Stimulated activated naive CD4-positive, alpha-beta T cell (primary cell): Measurements from ENCODE around the gene ESYT2.
"Not testable (repeated sequence)": the region's sequence is repeated elsewhere in the genome, so short reads cannot be mapped to it uniquely, and the experiment has no call there.

Experiments used
- DNase-seq, 6 experiments: peaks; one replicate each; lab custom pipeline; 2025; lab: John Stamatoyannopoulos, UW

ESYT2 gene

GRCh38 chr7:158724658-158725505, 104.4 kb downstream of the ESYT2 start:
- no peak for DNase-seq

DNA sequence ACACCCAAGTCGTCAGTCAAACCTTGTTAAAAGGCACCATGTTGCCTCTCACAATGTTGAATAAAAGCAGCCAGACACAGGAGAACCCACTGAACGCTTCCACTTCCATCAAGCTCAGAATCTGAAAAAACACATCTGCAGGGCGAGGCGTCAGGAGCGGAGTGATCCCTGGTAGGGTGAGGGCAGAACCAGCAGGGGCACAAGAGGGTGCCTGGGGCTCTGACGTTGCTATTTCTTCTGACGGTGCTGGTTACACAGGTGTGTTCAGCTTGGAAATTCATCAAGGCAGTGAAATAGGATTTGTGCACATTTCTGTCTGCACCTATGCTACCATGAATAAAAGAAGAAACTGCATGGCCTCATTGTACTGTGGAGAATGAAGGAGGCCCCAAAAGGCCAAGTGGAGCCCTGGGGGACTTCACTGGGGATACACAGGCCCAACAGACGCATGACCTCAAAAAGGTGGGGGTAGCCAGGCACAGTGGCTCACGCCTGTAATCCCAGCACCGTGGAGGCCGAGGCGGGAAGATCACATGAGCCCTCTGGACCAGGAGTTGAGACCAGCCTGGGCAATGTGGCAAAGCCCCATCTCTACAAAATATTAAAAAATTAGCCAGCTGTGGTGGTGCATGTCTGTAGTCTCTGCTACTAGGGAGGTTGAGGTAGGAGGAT, 105.5 kb downstream of the ESYT2 start:
- DNase-seq, result no peak

- no peak for DNase-seq
Observed at GRCh38 chr7:158723266-158723665, 106.0 kb downstream of the ESYT2 start.

DNA sequence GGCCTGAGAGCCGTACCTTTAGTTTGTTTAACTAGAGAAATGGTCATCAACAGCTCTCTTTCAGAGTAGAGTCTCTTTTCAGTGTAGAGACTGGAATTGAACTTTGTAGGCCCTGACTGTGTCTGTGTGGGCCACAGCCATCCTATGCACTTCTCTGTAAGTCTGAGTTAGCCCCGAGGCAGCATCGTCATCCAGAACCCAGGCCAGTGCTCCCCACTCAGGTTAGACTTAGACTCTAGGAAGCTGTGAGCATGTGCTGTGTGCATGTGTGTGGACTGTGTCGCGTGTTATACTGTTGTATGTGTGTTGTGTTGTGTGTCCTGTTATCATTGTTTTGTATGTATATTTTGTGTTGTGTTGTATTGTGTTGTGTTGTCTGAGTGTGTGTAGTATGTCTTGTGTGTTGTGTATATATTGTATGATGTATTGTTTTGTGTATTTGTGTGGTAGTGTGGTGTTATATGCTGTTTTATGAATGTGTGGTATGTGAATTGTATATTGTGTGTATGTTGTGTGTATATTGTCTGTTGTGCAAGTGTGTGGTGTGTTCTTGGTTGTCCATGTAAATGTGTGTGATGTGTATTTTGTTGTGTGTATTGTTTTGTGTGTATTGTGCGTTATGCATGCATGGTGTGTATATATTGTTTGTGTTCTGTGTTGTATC, 106.6 kb downstream of the ESYT2 start:
- DNase-seq, result no peak

DNA sequence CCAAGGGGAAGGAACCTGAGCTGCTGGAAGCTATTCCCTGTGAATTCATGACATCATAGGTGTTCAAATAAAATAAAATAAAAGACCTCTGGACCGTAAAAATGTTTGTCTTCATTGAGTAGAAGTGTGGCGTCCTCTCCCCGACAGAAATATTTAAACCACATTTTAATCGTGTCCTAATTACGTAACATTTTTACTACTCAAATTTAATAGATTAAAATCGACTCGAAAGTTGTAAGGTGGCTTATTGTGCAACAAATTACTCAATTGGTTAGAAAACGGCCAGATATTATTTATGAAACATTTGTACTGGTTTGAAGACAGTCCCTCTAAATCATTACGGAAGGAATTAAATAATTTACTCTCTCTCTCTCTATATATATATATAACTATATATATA, 109.2 kb downstream of the ESYT2 start:
- DNase-seq, result no peak

GRCh38 chr7:158716802-158717201, 112.5 kb downstream of the ESYT2 start:
- DNase-seq, result no peak

GRCh38 chr7:158710651-158711102, 118.6 kb downstream of the ESYT2 start:
- DNase-seq, result no peak

- DNase-seq, result no peak
Observed at GRCh38 chr7:158707610-158708009, 121.7 kb downstream of the ESYT2 start.

GRCh38 chr7:158706710-158707590, 122.4 kb downstream of the ESYT2 start:
- DNase-seq, result no peak

DNA sequence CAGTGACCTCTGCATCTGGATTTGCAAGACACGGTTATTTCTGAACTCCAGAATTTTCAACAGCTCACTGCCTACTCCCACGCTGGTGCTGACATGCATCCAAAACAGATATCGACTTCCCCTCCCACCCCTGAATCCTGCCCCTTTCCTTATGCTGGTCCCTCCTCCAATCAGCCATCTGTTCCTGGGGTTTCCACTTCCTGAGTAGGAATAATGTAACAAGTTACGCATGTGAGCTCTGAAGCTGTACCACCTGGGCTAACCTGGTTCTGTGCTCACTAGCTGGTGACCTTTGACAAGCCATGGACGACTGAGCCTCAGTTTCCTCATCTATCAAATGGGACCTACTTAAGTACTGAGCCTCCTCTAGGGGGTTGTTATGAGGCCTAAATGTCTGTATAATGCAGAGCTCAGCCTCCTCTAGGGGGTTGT, 123.0 kb downstream of the ESYT2 start:
- no peak for DNase-seq

DNA sequence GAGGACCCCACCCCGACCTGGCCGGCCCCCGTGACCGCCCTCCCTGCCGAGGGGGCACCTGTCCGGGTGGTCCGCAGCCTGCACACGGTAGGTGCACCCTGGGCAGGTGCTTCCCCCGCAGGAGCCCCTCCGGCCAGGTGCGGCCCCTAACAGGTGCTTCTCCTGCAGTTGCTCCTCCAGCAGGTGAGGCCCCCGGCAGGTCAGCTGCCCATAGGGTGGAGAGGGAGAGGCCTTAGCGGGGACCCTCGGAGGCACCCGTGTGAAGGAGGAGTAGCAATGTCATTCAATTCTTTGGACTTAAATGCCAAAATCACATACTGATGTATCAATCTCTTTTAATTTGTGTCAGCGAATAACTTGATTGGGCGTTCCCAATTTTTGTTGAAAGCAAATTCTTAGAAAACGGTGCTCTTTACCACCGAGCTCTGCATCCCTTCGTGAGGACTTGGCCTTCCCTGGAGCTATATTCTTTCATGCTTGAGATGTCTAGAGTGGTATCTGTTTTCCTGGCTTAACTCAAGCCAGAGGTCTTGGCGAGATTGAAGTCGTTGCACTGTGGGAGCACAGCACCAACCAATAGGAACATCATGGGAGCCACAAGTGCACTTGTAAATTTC, 124.0 kb downstream of the ESYT2 start:
- peak in 1 of 6 experiments; percentile 51 for DNase-seq

DNA sequence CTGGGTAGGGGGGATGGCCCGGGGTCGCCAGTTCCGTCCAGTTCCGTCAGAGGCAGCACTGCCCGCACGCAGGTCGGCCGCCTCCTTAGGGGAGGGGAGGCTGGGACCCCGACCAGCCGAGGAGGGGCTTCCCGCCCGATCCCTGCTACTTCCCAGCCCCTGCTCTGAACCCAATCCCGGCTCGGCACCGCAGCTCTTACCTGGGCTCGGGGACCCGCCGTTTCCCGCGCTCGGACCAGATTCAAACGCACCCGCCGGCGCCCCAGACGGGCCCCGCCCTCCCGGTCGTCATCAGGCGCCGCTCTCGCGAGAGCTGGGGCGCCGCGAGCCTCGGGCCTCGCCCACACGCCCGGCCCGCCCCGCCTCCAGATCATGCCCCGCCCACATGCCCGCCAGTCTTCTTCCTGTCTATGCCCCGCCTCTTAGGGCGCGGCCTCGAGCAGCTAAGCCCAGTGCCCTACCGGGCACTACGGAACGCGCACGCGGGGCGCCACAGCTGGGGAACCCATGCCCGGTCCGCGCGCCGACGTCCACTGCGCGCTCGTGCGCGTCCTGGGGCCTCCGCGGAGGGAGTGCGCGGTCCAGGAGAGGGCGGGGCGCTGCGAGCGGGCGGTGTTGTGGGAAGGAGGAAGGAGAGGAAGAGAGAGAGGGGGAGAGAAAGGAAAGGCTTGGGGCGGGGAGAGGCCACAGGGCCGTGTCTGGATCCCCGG, 124.6 kb downstream of the ESYT2 start, which contains the start of gene NCAPG2:
Gene NCAPG2, minus strand, starts transcription at position 281 of the 710 bp plus-strand sequence. CDS start 2,905 bp downstream, outside the sequence.
- peak; percentile 93 to 98 (median 96) for DNase-seq

DNA sequence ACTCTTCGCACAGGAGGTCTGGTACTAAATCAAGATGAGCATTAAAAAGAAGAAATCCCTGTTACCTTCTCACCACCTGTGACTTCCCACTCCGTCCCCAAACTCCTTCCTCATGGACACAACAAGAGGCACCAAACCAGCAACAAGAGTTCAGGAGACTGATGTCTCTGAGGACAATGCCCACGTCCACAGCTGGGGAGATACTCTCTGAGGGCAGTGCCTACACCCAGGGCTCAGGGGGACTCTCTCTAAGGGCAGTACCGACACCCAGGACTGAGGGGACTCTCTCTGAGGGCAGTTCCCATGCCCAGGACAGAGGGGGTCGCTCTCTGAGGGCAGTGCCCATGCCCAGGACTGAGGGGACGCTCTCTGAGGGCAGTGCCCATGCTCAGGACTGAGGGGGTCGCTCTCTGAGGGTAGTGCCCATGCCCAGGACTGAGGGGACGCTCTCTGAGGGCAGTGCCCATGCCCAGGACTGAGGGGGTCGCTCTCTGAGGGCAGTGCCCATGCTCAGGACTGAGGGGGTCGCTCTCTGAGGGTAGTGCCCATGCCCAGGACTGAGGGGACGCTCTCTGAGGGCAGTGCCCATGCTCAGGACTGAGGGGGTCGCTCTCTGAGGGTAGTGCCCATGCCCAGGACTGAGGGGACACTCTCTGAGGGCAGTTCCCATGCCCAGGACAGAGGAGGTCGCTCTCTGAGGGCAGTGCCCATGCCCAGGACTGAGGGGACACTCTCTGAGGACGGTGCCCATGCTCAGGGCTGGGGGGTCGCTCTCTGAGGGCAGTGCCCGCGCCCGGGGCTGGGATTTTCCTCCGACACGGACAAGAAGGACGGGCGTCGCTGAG, 125.4 kb downstream of the ESYT2 start:
- not testable (repeated sequence) for DNase-seq

DNA sequence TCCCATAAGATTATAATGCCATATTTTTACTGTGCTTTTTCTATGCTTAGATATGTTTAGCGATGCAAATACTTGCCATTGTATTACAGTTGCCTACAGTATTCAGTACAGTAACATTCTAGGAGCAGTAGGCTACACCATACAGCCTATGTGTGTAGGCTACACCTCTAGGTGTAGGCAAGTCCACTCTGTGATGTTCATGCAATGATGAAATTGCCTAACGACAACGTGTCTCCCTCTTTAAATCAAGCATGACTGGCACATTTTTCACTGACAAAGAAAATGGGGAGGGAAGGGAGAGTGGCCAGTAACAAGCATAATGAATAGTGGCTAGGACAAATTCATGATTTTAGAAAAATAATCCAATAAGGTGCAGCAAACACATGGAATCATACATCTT, 126.4 kb downstream of the ESYT2 start:
- no peak for DNase-seq

DNA sequence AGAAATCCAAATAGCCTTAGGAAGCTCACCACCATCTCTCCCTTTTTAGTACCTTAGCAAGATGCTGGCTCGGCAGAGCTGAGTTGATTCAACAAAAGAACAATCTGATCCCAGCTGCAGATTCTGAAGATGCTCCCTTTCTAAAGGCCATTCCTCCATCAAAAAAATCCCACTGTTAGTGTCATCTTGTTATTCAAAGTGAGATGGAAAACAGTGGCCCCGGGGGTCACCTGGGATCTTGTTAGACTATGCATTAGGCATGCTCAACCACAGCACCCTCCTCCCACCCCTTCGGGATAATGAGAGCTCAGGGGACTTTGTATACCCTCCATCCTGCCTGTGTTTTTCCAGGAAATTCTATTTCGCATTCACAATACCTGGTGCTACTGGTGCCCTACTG, 127.1 kb downstream of the ESYT2 start:
- no peak for DNase-seq

GRCh38 chr7:158700008-158700407, 129.3 kb downstream of the ESYT2 start:
- DNase-seq, result no peak

- DNase-seq, result no peak
Observed at GRCh38 chr7:158699341-158699740, 130.0 kb downstream of the ESYT2 start.

GRCh38 chr7:158698657-158699195, 130.6 kb downstream of the ESYT2 start:
- no peak for DNase-seq

DNA sequence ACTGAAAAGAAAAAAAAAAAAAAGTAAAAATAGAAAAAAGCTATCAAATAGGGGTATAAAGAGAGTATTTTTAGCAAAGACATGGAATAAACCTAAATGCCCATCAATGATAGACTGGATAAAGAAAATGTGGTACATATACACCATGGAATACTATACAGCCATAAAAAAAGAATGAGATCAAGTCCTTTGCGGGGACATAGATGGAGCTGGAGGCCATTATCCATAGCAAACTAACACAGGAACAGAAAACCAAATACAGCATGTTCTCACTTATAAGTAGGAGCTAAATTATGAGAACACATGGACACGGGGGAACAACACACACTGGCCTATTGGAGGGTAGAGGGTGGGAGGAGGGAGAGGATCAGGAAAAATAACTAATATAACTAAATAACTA, 131.7 kb downstream of the ESYT2 start:
- not testable (repeated sequence) for DNase-seq
